Activated CD8-positive, alpha-beta memory T cell treated with anti-CD3 and anti-CD28 coated beads for 1 hour (primary cell): ENCODE measurements around the gene BAHCC1.

Source experiments
- DNase-seq, 2 donors: peaks; one replicate each; pipeline ENCODE4 v3.0.0-alpha.2; 2020; ENCODE audit warnings: low read depth in 1 of 2; ENCODE audit errors: extremely low read depth in 1 of 2

Gene BAHCC1

DNA sequence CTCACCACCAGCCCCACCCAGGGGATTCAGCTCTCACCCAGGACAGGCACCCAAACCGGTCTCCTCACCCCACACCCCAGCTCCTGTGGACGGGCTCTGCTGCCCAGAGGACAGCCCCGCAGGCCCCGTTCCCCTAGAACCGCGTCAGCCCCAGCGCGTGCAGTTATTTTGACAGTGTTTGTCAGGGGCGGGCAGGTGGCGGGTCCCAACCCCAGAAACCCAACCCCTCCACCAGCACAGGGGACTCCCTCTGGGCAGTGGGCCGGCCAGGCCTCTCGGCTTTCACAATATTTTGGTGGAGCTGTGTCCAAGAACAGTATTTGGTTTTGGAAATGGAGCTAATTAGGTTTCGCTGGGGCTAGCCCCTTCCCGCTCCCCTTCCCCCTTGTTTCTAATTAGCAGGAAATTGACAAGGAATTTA lies 44.8 kb downstream of the BAHCC1 start:
- DNase-seq, result no peak

DNA sequence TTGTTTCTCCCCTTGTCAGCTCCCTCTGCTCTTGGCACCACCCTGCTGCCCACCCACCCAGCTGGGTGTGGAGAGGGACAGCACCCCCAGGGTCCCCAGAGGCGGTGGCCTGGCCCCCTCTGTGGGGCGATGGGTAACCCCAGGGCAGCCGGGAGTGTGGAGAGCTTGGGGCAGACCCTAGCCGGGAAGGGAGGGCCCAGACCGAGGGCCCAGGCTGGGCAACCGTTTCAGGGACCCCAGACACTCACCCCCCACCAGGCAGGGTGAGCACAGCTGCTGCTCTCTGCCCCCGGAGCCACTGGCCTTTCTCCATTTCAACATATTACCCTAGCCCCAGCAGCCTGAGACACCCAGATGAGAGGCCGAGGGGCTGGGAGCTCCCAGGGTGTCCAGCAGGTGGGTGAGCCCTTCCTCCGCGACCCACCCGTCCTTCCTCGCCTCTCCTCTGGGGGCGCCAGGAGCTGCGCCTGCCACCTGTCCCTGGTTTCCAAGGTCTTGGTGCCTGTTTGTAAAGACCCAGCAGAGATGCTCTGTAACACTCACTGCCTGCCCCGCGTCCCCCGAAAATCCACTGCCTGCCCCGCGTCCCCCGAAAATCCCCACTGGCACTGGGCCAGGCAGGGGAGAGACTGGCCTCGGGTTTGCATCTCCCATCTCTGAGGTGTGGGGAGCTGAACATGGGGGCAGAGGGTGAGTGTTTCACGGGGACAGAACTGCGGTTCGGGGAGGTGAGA lies 45.4 kb downstream of the BAHCC1 start:
- no peak for DNase-seq

DNA sequence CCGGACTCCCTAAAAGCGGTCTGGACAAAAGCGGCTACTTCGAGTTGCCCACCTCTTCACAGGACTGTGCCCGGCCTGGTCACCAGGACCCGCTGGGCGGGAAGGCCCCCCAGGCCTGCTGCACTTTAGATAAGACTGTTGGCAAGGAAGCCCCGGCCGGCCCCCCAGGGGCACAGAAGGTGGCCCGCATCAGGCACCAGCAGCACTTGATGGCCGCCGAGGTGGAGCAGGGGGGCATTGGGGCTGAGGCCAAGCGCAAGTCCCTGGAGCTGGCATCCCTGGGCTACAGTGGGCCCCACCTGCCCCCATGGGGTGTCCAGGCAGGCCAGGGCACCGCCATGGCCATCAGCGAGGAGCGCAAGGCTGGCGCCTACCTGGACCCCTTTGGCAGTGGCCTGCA lies 47.5 kb downstream of the BAHCC1 start:
- no peak for DNase-seq

DNA sequence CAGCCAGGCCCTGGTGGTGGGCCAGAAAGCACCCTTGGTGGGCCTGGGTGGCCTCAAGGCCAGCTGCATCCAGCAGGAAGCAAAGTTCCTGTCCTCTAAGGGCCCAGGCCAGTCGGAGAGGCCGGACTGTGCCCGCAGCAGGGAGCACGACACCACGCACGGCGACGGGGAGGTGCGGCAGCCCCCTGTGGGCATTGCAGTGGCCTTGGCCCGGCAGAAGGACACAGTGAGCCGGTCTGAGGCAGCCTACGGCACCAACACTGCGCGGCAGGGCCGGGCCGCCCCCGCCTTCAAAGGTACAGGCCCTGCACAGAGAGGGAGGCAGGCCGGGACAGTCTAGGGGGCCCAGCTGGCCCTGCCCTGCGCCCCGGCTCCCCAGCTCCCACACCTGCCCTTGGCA lies 48.0 kb downstream of the BAHCC1 start:
- DNase-seq, result no peak

DNA sequence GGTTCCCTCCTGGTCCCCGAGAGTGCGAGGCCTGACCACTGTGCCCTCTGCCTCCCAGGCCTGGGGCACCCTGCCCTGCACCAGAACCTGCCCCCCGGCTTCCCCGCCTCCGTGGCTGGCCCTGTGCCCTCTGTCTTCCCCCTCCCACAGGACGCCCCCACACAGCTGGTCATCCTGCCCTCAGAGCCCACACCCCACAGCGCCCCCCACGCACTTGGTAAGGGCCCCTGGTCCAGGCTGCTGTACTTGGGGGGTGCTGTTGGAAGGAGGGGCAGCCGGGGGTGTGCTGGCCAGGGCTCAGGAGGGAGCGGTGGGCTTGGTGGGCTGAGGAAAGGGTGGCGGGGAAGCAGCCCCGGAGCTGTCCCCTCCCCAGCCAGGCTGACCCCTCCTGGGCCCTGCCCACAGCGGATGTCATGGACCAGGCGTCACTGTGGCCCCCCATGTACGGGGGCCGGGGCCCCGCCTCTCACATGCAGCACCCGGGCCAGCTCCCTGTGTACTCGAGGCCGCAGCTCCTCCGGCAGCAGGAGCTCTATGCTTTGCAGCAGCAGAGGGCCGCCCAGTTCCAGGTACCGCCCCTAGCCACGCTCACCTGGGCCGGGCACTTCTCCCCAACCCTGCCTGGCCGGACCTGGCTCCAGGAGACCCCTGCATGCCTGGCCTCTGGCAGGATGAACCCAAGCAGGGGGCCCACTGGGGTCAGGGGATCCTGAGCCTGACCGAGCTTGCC lies 49.5 kb downstream of the BAHCC1 start:
- DNase-seq, result no peak

DNA sequence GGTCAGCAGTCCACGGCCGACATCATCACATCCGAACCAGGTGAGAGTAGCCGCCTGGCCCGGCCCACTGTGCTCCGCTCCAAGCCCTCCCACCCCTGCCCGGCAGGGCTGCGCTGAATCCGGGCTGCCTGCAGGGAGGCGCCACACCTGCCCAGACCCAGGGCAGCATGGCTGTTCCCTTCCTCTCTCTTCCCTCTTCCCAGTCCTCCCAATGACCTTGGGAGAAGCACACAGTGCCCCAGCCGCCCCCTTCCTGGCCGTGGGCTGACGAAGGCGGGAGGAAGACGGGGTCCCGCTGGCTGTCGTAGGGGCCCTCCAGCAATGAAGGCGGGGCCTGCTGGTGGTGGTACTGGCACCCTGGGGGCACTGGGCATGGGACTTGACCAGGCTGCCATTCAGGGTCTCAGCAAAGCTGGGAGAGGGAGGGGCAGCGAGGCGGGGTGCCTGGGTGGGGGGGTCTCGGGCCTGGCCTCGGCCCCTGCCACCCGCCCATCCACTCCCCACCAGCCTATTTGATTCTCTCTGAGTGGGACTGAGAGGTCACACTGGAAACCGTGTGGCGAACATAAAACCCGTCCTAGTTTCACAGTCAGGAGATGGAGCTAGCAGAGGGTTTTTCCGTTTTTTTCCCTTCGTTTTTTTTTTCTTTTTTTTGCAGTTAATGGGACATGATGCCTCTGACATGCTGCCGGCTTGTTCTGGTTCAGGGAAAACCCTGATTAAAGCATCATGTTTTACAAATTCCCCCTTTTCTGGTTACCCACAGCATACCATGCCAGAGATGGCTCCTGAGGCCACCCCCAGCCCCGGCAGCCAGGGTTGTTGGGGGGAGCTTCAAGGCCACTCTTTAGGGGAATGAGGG lies 50.6 kb downstream of the BAHCC1 start:
- no peak for DNase-seq

DNA sequence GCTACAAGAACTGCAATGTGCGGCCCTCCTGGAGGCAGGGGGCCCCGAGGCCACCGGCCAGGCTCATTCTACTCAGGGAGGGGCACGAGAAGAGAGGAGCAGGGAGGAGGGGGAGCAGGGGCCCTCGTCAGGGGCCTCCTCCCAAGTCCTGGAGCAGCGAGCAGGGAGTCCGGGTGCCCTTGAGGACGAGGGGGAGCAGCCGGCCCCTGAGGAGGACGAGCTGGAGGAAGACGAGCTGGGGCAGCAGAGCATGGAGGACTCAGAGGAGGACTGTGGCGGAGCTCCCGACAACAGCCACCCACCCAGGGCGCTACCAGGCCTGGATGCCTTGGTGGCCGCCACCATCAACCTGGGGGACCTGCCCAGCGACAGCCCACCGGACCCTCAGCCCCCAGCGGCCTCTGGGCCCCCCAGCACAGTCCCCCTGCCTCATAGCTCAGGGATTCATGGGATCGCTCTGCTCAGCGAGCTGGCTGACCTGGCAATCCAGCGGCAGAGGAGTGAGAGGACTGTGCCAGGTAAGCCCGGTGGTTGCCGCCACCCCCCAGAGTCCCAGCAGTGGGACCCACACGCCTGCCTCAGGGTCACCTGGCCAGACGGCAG lies 52.2 kb downstream of the BAHCC1 start:
- DNase-seq, result no peak

DNA sequence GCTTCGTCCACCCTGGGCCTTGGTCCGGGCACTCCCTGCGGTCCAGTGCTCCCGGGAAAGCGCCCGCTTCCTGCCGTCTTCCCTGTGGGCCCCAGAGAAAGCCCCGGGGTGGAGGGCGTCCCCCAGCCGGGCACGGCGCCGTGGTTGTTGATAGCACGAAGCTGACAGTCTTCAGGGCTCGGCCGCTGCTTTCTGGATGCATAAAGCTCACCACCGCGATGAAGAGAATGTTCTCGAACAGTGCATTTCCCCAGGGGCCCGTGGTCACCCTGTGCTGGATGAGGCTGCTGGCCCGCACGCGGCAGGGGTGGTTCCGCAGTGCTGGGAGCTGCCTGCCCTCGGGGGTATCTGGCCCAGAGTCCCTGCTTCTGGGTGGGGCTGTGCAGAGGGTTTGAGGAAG lies 53.2 kb downstream of the BAHCC1 start:
- no peak for DNase-seq

DNA sequence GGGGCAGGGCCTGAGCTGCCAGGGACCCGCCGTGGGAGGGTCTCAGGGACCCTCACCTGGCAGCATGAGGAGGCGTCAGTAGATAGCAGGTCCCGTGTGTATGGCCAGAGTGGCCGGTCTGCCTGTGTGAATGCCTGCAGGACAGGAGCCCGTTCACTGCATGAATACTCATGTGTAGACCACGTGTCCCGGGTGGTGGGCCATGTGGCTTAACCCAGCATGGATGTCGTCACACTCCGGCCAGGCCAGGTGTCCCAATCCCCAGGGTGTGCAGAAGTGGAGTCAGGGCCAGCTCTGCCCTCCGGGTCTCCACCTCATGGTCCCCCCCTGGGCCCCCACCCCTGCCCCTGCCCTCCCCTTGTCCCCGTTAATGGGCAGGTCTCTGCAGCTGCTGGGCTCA lies 53.7 kb downstream of the BAHCC1 start:
- no peak for DNase-seq

DNA sequence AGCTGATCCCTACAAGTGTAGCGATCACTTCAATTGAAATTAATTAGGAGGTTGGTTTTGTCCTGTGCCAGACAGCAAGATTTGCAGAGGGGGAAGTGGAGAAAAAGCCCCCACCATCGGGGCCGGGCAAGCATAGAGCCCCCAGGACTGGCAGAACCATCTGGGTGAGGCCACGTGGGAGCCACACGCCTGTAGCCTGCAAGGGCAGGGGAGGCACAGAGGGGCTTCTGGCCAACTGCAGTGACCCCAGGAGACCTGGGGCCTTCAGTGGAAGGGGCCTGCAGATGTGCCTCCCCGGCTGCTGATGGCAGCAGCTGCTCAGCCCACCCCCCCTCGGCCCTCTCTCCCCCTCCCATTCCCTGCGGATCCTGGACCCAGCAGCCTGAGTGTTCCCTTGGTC lies 54.1 kb downstream of the BAHCC1 start:
- DNase-seq, result no peak

DNA sequence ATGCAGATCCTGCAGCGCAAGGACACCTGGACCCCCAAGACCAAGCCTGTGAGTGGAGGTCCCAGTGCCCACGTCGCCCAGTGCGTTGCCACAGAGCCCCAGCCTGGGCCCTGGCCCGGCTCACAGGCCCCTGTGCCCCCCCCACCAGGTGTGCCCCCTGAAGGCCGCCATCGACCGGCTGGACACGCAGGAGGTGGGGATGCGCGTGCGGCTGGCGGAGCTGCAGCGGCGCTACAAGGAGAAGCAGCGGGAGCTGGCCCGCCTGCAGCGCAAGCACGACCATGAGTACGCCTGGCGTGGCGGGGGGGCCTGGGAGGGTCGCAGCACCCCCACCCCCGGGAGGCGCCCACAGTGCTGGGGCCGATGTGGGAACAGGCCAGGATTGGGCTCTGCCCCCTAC lies 56.6 kb downstream of the BAHCC1 start:
- no peak for DNase-seq

DNA sequence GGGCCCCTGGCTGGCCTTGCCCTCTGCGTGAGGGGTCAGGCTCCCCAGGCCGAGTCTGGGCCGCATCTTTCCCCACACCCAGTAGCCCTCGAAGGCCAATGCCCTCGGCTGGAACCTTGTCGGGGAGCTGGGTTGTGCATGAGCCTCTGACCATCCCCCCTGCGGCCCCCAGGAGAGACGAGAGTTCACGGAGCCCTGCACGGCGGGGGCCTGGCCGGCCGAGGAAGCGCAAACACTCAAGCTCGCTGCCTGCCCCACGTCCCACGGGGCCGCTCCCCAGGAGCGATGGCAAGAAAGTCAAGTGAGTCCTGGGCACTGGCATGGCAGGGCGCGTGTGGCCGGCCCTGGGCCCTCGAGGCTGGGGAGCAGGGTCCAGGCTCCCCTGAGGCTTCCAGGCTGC lies 57.3 kb downstream of the BAHCC1 start:
- no peak for DNase-seq

DNA sequence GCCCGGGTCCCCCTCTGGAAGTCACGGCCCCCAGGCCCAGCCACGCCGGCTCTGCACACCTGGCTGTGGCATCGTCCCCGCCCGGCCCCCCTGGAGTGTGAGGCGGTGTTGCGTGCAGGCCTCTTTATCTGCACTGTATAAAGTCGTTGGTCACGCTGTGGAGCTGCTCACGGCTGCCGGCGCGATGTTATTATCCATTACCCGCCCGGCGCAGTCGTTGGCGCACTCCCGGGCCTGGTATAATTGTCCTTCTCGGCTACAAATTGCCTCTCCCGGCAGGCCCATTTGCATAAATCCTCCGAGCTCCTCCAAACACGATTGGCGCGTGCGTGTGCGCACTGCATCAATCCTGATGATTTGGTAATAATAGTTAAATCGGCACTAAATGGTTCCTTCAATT lies 57.8 kb downstream of the BAHCC1 start:
- no peak for DNase-seq

DNA sequence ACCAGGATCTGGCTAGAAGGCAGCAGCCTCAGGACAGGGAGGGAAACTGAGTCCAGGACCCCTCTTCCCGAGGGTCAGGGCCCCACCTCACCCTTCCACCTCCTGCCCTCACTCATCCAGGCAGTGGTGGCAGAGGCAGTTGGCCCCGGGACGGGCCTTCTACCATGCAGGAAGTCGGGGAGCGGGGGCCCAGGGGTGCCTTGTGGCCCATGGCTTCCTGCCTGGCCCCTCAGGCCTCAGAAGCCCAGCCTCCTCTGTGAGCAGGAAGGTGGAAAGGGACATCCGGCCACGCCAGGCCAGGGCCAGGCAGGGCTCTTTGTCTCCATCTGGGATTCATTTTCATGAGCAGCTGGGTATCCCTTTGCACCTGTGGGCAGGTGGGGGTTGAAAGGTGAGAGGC lies 58.5 kb downstream of the BAHCC1 start:
- no peak for DNase-seq

DNA sequence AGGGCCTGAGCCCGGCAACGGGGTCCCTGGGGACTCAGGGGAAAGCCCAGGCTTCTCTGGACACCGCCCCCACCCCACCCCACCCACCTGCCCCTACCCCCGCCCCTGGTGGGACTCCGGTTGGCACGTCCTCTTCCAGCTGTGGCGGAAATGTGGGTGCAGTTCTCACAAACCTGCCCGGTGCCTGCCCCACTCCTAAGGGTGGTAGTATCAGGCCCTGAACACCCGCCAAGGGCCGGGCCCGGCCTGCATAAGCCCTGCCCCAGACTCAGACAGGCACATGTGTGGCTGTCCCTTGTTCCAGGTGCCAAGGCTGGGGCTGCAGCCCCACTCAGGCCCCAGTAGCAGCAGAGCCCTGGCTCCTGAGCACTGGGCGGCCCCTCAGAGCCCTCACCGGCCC lies 59.2 kb downstream of the BAHCC1 start:
- DNase-seq, result no peak

DNA sequence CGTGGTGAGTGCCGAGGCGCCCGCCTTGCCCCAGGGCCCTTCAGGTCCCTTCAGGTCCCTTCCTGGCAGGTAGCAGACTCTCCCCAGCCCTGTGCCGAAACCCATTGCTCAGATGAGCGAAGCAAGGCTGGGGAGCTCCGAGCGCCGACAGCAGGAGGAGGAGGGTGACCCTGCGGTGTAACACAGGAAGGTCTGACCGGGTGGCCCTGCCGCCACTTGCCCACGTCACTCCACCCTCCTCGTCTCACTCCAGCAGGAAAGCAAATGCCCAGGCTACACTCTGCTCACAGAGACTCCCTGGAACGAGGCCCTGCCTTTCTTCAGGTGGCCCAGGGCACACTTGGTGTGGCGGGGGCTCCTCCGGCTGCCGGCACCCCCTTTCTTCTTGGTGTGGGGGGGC lies 60.1 kb downstream of the BAHCC1 start:
- no peak for DNase-seq

DNA sequence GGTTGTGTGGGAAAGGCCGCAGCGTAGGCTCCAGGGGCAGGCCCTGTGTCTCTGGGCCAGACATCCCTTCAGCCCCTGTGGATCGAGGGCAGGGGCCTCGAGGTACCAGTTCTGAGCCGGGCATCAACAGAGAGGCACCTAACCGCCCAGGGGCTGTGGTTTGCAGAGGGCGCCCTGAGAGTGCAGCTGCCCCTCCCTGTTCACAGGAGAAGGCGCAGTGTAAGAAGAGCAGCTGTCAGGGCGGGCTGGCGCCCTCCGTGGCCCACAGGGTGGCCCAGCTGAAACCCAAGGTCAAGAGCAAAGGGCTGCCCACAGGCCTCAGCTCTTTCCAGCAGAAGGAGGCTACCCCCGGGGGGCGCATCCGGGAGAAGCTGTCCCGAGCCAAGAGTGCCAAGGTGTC lies 60.8 kb downstream of the BAHCC1 start:
- no peak for DNase-seq

DNA sequence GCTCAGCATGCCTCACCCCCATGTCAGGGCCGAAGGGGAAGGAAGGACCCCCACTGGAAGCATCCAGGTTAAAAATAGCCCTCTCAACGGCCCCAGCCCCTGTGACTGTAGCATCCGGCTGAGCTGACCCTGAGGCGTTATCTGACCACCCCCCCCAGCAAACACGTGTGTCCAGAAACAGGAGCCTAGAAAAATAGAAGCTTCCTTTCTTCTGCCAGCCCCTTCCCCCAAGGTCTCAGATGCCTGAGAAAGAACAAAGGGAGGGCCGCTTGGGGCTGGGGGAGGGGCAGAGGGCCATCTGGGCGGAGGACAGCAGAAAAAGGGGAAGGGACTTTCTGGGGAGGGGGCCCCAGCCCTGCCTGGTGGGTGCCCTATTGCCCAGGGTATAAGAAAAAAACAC lies 61.5 kb downstream of the BAHCC1 start:
- DNase-seq, result no peak

DNA sequence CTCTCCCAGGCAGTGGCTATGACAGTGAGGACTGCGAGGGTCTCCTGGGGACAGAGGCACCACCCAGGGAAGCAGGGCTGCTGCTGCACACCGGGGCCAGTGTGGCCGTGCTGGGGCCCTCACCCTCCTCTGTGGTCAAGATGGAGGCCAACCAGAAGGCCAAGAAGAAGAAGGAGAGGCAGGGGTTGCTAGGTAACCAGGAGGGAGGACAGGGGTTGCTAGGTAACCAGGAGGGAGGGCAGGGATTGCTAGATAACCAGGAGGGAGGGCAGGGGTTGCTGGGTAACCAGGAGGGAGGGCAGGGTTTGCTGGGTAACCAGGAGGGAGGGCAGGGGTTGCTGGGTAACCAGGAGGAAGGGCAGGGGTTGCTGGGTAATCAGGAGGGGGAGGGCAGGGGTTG lies 62.1 kb downstream of the BAHCC1 start:
- no peak for DNase-seq

DNA sequence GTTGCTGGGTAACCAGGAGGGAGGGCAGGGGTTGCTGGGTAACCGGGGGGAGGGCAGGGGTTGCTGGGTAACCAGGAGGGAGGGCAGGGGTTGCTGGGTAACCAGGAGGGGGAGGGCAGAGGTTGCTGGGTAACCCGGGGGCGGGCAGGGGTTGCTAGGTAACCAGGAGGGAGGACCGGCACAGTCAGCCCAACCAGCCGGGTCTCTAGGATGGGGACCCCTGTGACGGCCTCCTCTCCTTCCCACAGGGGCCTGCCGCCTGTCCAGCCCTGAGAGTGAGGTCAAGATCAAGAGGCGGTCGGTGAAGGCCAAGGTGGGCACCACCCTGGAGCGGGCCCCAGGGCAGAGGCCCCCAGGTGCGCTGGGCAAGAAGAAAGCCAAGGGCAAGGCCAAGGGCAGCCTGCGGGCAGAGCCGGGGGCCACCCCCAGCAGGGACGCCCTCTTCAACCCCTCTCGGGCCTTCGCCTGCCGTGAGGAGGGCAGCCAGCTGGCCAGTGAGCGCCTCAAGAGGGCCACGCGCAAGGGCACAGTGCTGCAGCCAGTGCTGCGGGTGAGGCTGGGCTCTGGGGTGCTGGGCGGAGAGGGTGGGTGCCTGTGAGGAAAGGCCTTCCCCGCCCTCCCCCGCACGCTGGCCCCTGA lies 62.8 kb downstream of the BAHCC1 start:
- no peak for DNase-seq

DNA sequence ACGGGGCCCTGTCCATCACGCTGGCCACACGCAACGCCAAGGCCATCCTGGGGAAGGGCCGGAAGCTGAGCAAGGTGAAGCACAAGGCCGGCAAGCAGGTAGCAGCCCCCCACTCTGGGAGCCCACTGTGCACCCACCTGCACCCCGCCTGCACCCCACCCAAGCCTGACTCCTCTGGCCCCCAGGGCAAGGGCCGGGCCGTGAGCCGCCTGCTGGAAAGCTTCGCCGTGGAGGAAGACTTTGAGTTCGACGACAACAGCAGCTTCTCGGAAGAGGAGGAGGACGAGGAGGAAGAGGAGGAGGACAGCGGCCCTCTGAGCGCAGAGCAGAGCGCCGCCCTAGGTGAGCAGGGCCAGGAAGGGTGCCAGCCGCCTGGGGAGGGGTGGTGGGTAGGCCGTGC lies 63.4 kb downstream of the BAHCC1 start:
- no peak for DNase-seq
